ENCODE data around the gene KIF1A. TPM values are rescaled to one million over a fixed set of nuclear protein-coding genes. Genes with fewer than 3 reads are reported as not detected.

Gene KIF1A
- total RNA-seq, 1 experiment from 2014 or later = not detected

DNA sequence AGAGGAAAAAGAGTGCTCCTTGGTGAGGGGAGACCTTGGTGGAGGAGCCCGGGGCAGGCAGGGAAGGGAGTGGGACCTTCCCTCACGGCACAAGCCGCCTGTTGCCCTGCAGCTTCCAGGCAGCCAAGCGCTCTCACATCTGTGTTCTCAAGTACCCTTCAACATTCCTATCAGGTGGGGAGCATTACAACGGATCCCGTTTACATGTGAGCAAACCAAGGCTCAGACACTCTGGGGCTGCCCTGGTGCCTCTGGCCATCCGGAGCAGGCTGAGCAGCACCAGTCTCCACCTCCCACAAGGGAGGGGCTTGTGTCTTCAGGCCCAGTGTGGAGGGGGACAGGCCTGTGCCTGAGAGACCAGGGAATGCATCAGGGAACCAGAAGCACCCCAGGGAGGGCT lies 70.5 kb downstream of the KIF1A start:
- no peak overlapping the region for H2AFZ ChIP-seq (ENCODE audit: low read length)
- ChIA-PET POLR2A (ENCODE audit: unreplicated experiment) (no interaction called here), CTCF (no interaction called here)
- BruUV-seq (replicated peaks) = no TSS peak
- H4K20me1 ChIP-seq (ENCODE audit: low read length) = no peaks in the 10 kb centered on the region
- H3K4me3 ChIP-seq (ENCODE audit: low read length) = no peak overlapping the region
- no peak for ATAC-seq
- no peak overlapping the region for H3K9ac ChIP-seq (ENCODE audit: low read length)
- H3K36me3 ChIP-seq (ENCODE audit: low read depth, low read length) = no peaks in the 10 kb centered on the region
- intact Hi-C loops (cut with micrococcal nuclease) = no loop called here
- H3K79me2 ChIP-seq (ENCODE audit: low read length) = no peaks in the 10 kb centered on the region
- no peaks in the 10 kb centered on the region for H3F3A ChIP-seq (ENCODE audit: low read length, unreplicated experiment)
- no peaks in the 10 kb centered on the region for H3K9me3 ChIP-seq (ENCODE audit: low read length)
- H3K4me1 ChIP-seq (ENCODE audit: insufficient read depth, low read length) = no peaks in the 10 kb centered on the region
- no peak overlapping the region for H3K4me2 ChIP-seq (ENCODE audit: low read length)
- H3K27me3 ChIP-seq (ENCODE audit: low read length) = no peaks in the 10 kb centered on the region
- no peak for DNase-seq
- no peaks in the 10 kb centered on the region for H3K9me2 ChIP-seq (replicated peaks; ENCODE audit: low read length)
- no peak for TF ChIP-seq EZH2phosphoT487 (IDR thresholded peaks at IDR 0.05; ENCODE audit: borderline replicate concordance, low read length)
- TF ChIP-seq EZH2 (IDR thresholded peaks at IDR 0.05; ENCODE audit: low read length, unreplicated experiment) = no peak
- TF ChIP-seq, protein P1, sequence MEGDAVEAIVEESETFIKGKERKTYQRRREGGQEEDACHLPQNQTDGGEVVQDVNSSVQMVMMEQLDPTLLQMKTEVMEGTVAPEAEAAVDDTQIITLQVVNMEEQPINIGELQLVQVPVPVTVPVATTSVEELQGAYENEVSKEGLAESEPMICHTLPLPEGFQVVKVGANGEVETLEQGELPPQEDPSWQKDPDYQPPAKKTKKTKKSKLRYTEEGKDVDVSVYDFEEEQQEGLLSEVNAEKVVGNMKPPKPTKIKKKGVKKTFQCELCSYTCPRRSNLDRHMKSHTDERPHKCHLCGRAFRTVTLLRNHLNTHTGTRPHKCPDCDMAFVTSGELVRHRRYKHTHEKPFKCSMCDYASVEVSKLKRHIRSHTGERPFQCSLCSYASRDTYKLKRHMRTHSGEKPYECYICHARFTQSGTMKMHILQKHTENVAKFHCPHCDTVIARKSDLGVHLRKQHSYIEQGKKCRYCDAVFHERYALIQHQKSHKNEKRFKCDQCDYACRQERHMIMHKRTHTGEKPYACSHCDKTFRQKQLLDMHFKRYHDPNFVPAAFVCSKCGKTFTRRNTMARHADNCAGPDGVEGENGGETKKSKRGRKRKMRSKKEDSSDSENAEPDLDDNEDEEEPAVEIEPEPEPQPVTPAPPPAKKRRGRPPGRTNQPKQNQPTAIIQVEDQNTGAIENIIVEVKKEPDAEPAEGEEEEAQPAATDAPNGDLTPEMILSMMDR (conservative IDR thresholded peaks at IDR 0.05; ENCODE audit: low read depth, low read length) = no peak
- H3K27ac ChIP-seq (ENCODE audit: low read length) = no peak overlapping the region

DNA sequence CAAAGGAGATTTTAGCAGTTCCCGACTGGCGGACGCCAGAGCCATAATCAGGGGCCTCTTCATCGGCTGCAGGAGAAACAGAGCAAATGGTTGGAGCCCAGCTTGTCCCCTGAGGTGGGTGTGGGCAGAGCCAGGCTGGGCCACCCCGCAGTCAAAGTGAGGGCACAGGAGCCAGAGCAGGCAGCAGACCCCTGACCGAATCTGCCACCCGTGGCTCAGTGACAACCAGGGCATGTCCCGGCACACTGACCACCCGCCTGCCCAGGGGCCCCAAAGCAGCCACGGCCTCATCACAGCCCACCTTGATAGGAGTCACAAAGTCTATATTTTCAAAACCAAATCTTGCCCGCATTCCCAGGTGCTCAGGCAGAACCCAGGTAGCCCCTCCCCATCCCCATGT lies 72.8 kb downstream of the KIF1A start:
- DNase-seq = no peak
- Histone ChIP-seq H3K9me3 (ENCODE audit: low read length) (no peaks in the 10 kb centered on the region), H3K27ac (ENCODE audit: low read length) (no peak overlapping the region), H3K4me3 (ENCODE audit: low read length) (no peak overlapping the region), H3K4me2 (ENCODE audit: low read length) (no peak overlapping the region), H3K36me3 (ENCODE audit: low read depth, low read length) (no peaks in the 10 kb centered on the region), H3K27me3 (ENCODE audit: low read length) (no peaks in the 10 kb centered on the region), H3K4me1 (ENCODE audit: insufficient read depth, low read length) (no peaks in the 10 kb centered on the region), H3F3A (ENCODE audit: low read length, unreplicated experiment) (no peaks in the 10 kb centered on the region), H4K20me1 (ENCODE audit: low read length) (no peaks in the 10 kb centered on the region), H2AFZ (ENCODE audit: low read length) (no peak overlapping the region), H3K79me2 (ENCODE audit: low read length) (no peaks in the 10 kb centered on the region), H3K9ac (ENCODE audit: low read length) (no peak overlapping the region), H3K9me2 (replicated peaks; ENCODE audit: low read length) (no peaks in the 10 kb centered on the region)
- ATAC-seq = no peak
- no TSS peak for BruUV-seq (replicated peaks)
- CTCF ChIA-PET = no interaction called here
- intact Hi-C loops (cut with micrococcal nuclease) = no loop called here
- POLR2A ChIA-PET (ENCODE audit: unreplicated experiment) = no interaction called here
- TF ChIP-seq EZH2 (IDR thresholded peaks at IDR 0.05; ENCODE audit: low read length, unreplicated experiment) = no peak
- no peak for TF ChIP-seq EZH2phosphoT487 (IDR thresholded peaks at IDR 0.05; ENCODE audit: borderline replicate concordance, low read length)
- TF ChIP-seq, protein P1 (conservative IDR thresholded peaks at IDR 0.05; ENCODE audit: low read depth, low read length) = no peak

DNA sequence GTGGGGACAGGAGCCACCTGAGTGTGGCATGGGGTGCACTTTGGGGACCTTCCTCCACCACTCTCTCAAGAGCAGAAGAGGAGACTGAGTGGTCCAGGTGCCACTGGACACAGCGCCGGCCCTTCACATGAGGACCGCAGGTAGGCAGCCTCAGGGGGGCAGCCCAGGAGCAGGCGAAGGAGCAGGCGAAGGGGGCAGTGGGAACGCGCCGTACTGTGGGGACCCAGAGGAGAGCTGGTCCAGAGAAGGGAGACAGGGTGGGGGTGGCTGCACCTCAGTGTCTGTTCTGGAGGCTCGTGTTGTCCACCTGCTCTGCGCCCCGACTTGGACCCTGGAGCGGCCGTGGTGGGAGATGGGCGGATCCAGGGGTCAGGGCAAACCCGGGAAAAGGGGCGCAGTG lies 73.3 kb downstream of the KIF1A start:
- Histone ChIP-seq H3K4me3 (ENCODE audit: low read length) (no peak overlapping the region), H3K9me2 (replicated peaks; ENCODE audit: low read length) (no peaks in the 10 kb centered on the region), H3F3A (ENCODE audit: low read length, unreplicated experiment) (no peaks in the 10 kb centered on the region), H3K9me3 (ENCODE audit: low read length) (no peaks in the 10 kb centered on the region), H3K9ac (ENCODE audit: low read length) (no peak overlapping the region), H3K27me3 (ENCODE audit: low read length) (no peaks in the 10 kb centered on the region), H3K36me3 (ENCODE audit: low read depth, low read length) (no peaks in the 10 kb centered on the region), H3K4me1 (ENCODE audit: insufficient read depth, low read length) (no peaks in the 10 kb centered on the region), H4K20me1 (ENCODE audit: low read length) (no peaks in the 10 kb centered on the region), H3K27ac (ENCODE audit: low read length) (no peak overlapping the region), H3K4me2 (ENCODE audit: low read length) (no peak overlapping the region), H2AFZ (ENCODE audit: low read length) (no peak overlapping the region), H3K79me2 (ENCODE audit: low read length) (no peaks in the 10 kb centered on the region)
- POLR2A ChIA-PET (ENCODE audit: unreplicated experiment) = no interaction called here
- CTCF ChIA-PET = interaction anchor here (0.6 kb wide), 1 partner anchor 94 kb away, joined by 3 read pairs; no protein-coding TSS in a partner anchor
- TF ChIP-seq EZH2phosphoT487 (IDR thresholded peaks at IDR 0.05; ENCODE audit: borderline replicate concordance, low read length) = no peak
- TF ChIP-seq, protein P1 (conservative IDR thresholded peaks at IDR 0.05; ENCODE audit: low read depth, low read length) = no peak
- TF ChIP-seq EZH2 (IDR thresholded peaks at IDR 0.05; ENCODE audit: low read length, unreplicated experiment) = no peak
- DNase-seq (no peak), ATAC-seq (no peak)
- no TSS peak for BruUV-seq (replicated peaks)
- intact Hi-C loops (cut with micrococcal nuclease) = no loop called here
